SK-N-SH (cell line): Measurements from ENCODE around the gene NUDT14.

ENCODE experiments used
- CTCF ChIP-seq: fragments of 200-600 bp; sonication (generic); IDR thresholded peaks from 2 replicates; pipeline ENCODE4 v1.6.1; 2017; ENCODE audit warnings: antibody characterized with exemption, mild to moderate bottlenecking, moderate library complexity
- ELF1 ChIP-seq: IDR thresholded peaks from 2 replicates; pipeline ENCODE4 v1.4.0; 2012
- EZH2phosphoT487 ChIP-seq: fragments of 200-600 bp; sonication (generic); IDR thresholded peaks from 2 replicates; pipeline ENCODE4 v1.6.1; 2017; ENCODE audit warnings: low read depth, mixed run types, mild to moderate bottlenecking, antibody characterized with exemption, moderate library complexity, borderline replicate concordance
- SMC3 ChIP-seq: IDR thresholded peaks from 2 replicates; pipeline ENCODE4 v1.6.1; 2012; ENCODE audit warnings: low read depth, low read length, improper control_type of control experiment
- TAF1 ChIP-seq: IDR thresholded peaks from 2 replicates; pipeline ENCODE4 v1.6.1; 2012; ENCODE audit warnings: low read depth, mild to moderate bottlenecking, low read length, moderate library complexity, borderline replicate concordance
- TF ChIP-seq, protein P1 (sequence below): fragments of 150-350 bp; IDR thresholded peaks from 2 replicates; pipeline ENCODE4 v1.6.1; 2017; ENCODE audit warnings: antibody characterized with exemption, low read length, low read depth, borderline replicate concordance

DNA sequence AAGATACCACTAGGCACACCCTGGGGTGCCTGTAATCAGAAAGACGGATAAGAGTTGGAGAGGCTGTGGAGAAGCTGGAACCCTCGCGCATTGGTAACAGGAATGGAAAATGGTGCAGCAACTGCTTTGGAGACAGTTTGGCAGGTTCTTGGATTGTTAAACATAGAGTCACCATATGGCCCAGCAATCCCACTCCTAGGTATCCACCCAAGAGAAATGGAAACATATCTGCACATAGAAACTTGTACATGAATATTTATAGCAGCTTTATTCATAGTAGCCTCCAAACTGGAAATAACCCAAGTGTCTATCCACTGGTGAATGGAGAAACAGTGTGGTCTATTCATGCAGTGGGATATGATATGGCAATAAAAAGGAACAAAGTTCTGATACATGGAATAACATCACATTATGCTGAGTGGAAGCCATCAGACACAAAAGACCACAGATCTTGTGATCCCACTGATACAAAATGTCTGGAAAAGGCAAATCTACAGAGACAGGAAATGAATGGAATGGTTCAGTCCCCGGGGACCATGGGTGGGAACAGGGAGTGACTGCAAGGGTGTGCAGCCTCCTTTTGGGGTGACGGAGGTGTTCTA is 57.9 kb downstream of the NUDT14 start:
- TF ChIP-seq CTCF (no peak), EZH2phosphoT487 (no peak), SMC3 (no peak), TAF1 (no peak), ELF1 (no peak)
- TF ChIP-seq, protein P1, sequence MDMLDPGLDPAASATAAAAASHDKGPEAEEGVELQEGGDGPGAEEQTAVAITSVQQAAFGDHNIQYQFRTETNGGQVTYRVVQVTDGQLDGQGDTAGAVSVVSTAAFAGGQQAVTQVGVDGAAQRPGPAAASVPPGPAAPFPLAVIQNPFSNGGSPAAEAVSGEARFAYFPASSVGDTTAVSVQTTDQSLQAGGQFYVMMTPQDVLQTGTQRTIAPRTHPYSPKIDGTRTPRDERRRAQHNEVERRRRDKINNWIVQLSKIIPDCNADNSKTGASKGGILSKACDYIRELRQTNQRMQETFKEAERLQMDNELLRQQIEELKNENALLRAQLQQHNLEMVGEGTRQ, result no peak
